ENCODE measurements around the gene CAV1. TPM values are rescaled to one million over a fixed set of nuclear protein-coding genes. Genes with fewer than 3 reads are reported as not detected.

CAV1 gene
- total and polyA plus RNA-seq, 2 experiments from 2014 or later, result 16.0 to 21.1 TPM

GRCh38 chr7:116579835-116580234 is 55.0 kb downstream of the CAV1 start:
- no peak overlapping the region for H3K4me3 Mint-ChIP-seq
- no peaks in the 10 kb centered on the region for H3K9me3 Mint-ChIP-seq
- H3K27me3 Mint-ChIP-seq (ENCODE audit: insufficient read depth, low read depth, poor library complexity), result no peaks in the 10 kb centered on the region
- H3K4me1 ChIP-seq (ENCODE audit: insufficient read depth), result no peaks in the 10 kb centered on the region
- no peaks in the 10 kb centered on the region; the same call in 2 of the 3 replicates for H3K4me1 Mint-ChIP-seq
- TF ChIP-seq, protein P1, sequence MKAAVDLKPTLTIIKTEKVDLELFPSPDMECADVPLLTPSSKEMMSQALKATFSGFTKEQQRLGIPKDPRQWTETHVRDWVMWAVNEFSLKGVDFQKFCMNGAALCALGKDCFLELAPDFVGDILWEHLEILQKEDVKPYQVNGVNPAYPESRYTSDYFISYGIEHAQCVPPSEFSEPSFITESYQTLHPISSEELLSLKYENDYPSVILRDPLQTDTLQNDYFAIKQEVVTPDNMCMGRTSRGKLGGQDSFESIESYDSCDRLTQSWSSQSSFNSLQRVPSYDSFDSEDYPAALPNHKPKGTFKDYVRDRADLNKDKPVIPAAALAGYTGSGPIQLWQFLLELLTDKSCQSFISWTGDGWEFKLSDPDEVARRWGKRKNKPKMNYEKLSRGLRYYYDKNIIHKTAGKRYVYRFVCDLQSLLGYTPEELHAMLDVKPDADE (IDR thresholded peaks at IDR 0.05), result no peak
- TF ChIP-seq, protein P2, sequence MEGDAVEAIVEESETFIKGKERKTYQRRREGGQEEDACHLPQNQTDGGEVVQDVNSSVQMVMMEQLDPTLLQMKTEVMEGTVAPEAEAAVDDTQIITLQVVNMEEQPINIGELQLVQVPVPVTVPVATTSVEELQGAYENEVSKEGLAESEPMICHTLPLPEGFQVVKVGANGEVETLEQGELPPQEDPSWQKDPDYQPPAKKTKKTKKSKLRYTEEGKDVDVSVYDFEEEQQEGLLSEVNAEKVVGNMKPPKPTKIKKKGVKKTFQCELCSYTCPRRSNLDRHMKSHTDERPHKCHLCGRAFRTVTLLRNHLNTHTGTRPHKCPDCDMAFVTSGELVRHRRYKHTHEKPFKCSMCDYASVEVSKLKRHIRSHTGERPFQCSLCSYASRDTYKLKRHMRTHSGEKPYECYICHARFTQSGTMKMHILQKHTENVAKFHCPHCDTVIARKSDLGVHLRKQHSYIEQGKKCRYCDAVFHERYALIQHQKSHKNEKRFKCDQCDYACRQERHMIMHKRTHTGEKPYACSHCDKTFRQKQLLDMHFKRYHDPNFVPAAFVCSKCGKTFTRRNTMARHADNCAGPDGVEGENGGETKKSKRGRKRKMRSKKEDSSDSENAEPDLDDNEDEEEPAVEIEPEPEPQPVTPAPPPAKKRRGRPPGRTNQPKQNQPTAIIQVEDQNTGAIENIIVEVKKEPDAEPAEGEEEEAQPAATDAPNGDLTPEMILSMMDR (conservative IDR thresholded peaks at IDR 0.05; ENCODE audit: low read depth in 2 of 2), result no peak
- no peak for TF ChIP-seq POLR2AphosphoS5 (IDR thresholded peaks at IDR 0.05; ENCODE audit: low read depth)
- no peak for TF ChIP-seq EZH2 (IDR thresholded peaks at IDR 0.05; ENCODE audit: low read depth, unreplicated experiment)
- TF ChIP-seq, protein P3, sequence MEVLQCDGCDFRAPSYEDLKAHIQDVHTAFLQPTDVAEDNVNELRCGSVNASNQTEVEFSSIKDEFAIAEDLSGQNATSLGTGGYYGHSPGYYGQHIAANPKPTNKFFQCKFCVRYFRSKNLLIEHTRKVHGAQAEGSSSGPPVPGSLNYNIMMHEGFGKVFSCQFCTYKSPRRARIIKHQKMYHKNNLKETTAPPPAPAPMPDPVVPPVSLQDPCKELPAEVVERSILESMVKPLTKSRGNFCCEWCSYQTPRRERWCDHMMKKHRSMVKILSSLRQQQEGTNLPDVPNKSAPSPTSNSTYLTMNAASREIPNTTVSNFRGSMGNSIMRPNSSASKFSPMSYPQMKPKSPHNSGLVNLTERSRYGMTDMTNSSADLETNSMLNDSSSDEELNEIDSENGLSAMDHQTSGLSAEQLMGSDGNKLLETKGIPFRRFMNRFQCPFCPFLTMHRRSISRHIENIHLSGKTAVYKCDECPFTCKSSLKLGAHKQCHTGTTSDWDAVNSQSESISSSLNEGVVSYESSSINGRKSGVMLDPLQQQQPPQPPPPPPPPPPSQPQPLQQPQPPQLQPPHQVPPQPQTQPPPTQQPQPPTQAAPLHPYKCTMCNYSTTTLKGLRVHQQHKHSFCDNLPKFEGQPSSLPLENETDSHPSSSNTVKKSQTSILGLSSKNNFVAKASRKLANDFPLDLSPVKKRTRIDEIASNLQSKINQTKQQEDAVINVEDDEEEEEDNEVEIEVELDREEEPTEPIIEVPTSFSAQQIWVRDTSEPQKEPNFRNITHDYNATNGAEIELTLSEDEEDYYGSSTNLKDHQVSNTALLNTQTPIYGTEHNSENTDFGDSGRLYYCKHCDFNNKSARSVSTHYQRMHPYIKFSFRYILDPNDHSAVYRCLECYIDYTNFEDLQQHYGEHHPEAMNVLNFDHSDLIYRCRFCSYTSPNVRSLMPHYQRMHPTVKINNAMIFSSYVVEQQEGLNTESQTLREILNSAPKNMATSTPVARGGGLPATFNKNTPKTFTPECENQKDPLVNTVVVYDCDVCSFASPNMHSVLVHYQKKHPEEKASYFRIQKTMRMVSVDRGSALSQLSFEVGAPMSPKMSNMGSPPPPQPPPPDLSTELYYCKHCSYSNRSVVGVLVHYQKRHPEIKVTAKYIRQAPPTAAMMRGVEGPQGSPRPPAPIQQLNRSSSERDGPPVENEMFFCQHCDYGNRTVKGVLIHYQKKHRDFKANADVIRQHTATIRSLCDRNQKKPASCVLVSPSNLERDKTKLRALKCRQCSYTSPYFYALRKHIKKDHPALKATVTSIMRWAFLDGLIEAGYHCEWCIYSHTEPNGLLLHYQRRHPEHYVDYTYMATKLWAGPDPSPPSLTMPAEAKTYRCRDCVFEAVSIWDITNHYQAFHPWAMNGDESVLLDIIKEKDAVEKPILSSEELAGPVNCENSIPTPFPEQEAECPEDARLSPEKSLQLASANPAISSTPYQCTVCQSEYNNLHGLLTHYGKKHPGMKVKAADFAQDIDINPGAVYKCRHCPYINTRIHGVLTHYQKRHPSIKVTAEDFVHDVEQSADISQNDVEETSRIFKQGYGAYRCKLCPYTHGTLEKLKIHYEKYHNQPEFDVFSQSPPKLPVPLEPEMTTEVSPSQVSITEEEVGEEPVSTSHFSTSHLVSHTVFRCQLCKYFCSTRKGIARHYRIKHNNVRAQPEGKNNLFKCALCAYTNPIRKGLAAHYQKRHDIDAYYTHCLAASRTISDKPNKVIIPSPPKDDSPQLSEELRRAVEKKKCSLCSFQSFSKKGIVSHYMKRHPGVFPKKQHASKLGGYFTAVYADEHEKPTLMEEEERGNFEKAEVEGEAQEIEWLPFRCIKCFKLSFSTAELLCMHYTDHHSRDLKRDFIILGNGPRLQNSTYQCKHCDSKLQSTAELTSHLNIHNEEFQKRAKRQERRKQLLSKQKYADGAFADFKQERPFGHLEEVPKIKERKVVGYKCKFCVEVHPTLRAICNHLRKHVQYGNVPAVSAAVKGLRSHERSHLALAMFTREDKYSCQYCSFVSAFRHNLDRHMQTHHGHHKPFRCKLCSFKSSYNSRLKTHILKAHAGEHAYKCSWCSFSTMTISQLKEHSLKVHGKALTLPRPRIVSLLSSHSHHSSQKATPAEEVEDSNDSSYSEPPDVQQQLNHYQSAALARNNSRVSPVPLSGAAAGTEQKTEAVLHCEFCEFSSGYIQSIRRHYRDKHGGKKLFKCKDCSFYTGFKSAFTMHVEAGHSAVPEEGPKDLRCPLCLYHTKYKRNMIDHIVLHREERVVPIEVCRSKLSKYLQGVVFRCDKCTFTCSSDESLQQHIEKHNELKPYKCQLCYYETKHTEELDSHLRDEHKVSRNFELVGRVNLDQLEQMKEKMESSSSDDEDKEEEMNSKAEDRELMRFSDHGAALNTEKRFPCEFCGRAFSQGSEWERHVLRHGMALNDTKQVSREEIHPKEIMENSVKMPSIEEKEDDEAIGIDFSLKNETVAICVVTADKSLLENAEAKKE (CRISPR knock-in tag; IDR thresholded peaks at IDR 0.05), result no peak
- no peak for TF ChIP-seq ZNF114 (CRISPR knock-in tag; IDR thresholded peaks at IDR 0.05)
- no peak overlapping the region for H2AFZ ChIP-seq
- no peaks in the 10 kb centered on the region for H3K79me2 ChIP-seq (replicated peaks; ENCODE audit: insufficient read depth)
- no peaks in the 10 kb centered on the region for H3F3A ChIP-seq (replicated peaks; ENCODE audit: low read depth)
- H4K20me1 ChIP-seq (replicated peaks; ENCODE audit: insufficient read depth), result no peaks in the 10 kb centered on the region
- no peaks in the 10 kb centered on the region for H3K27me3 ChIP-seq (ENCODE audit: insufficient read depth)
- H3K36me3 ChIP-seq (ENCODE audit: insufficient read depth), result no peaks in the 10 kb centered on the region
- H3K27ac Mint-ChIP-seq, result no peak overlapping the region
- DNase-seq (ENCODE audit: low spot score) (no peak), ATAC-seq (no peak)
- no peak overlapping the region for H3K4me3 ChIP-seq
- no peak overlapping the region for H3K4me2 ChIP-seq
- H3K27ac ChIP-seq (ENCODE audit: low read depth), result no peak overlapping the region
- no peaks in the 10 kb centered on the region for H3K36me3 Mint-ChIP-seq (ENCODE audit: low read depth)
- peaks cover 6% of the 10 kb centered on the region for H3K9me2 ChIP-seq (ENCODE audit: insufficient read depth)
